Measurements from ENCODE around the gene NMNAT1. TPM values are rescaled to one million over a fixed set of nuclear protein-coding genes. Genes with fewer than 3 reads are reported as not detected.

The NMNAT1 gene
- 10.2 and 12.5 TPM in 2 replicates for total RNA-seq

GRCh38 chr1:9942939-9943788 lies at the start of gene NMNAT1, which contains the start of gene LZIC:
TSS of gene NMNAT1 (plus strand) at chr1:9943475. CDS start at chr1:9972074, 28,599 bp downstream.
TSS of gene LZIC (minus strand) at chr1:9943391. CDS start at chr1:9936619, 6,772 bp downstream.

GRCh38 chr1:9910076-9910422 lies 33.2 kb upstream of the NMNAT1 start, which contains the start of gene CTNNBIP1:
TSS of gene CTNNBIP1 (minus strand) at chr1:9910269. CDS start at chr1:9872064, 38,205 bp downstream.

GRCh38 chr1:9996624-9997582 lies 53.6 kb downstream of the NMNAT1 start, which contains the start of gene RBP7:
TSS of gene RBP7 (plus strand) at chr1:9997228. CDS start at chr1:9997259, 31 bp downstream.

GRCh38 chr1:10032590-10033358 lies 89.5 kb downstream of the NMNAT1 start, which contains the start of gene UBE4B:
TSS of gene UBE4B (plus strand) at chr1:10032958. CDS start at chr1:10033671, 713 bp downstream.

Other genes starting within 250 kb of the NMNAT1 start
- gene CLSTN1, start 119.5 kb upstream of the NMNAT1 start, total RNA-seq = 69.8 TPM in 2 replicates
- 16.1 and 19.5 TPM in 2 replicates for gene CTNNBIP1, start 33.2 kb upstream of the NMNAT1 start, total RNA-seq
- 20.6 and 25.0 TPM in 2 replicates for gene LZIC, start 84 bp upstream of the NMNAT1 start, total RNA-seq
- not detected in 2 replicates for gene RBP7, start 53.8 kb downstream of the NMNAT1 start, total RNA-seq
- gene UBE4B, start 89.5 kb downstream of the NMNAT1 start, total RNA-seq = 45.3 and 48.7 TPM in 2 replicates